ENCODE measurements around the gene PDZD7.
"Not testable (repeated sequence)": the region's sequence is repeated elsewhere in the genome, so short reads cannot be mapped to it uniquely, and the experiment has no call there.

Gene PDZD7

GRCh38 chr10:101038484-101038883 lies 7.6 kb upstream of the PDZD7 start:
- no peak for DNase-seq

GRCh38 chr10:101036726-101037125 lies 5.8 kb upstream of the PDZD7 start:
- DNase-seq = no peak

DNA sequence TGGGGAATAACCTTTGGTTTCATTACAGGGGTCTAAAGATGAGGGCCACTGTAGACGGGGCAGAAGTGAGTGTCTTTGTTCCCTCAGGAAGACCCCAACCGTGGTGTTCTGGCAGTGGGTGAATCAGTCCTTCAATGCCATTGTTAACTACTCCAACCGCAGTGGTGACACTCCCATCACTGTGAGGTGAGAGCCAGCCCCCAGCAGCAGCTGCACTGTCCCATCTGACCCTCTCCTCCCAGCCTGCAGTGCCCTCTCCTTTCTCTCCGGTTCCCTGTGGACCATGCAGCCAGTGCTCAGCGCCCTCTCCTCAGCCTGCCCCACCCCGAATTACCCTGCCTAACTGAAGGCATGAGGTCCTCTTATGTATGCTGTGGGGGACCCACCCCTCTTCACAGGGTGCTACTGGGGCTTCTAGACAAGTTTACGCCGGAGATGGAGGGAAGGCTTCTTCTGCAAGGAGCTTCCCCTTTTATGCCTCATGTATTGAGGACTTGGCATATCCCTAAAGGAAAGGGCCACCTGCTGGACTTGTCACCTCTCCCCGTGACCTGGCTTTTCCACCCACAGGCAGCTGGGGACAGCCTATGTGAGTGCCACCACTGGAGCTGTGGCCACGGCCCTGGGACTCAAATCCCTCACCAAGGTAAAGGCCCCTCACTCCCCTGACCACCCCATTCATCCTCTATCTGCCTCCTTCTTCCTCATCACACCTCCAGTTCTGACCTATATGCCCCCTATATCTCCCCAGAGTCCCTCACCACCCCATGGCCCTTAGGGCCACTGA lies 5.2 kb upstream of the PDZD7 start:
- no peak for DNase-seq

- DNase-seq = no peak
Observed at GRCh38 chr10:101035314-101035713, 4.4 kb upstream of the PDZD7 start.

- not testable (repeated sequence) for DNase-seq
Observed at GRCh38 chr10:101034404-101034803, 3.5 kb upstream of the PDZD7 start.

DNA sequence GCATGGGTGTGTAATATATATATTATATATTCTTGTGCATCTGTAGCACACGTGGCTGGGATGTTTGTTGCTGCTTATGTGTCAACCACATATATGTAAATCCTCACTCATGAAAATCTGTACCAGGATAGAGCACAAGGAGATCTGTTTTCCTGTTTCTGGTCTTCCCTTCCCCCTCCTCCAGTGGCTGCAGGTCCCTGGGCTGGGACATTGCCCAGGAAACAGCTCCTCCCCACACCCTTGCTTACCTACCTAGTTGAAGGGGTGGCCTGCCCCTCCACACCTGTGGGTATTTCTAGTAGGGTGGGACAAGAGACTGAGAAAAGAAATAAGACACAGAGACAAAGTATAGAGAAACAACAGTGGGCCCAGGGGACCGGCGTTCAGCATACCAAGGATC lies 2.3 kb upstream of the PDZD7 start:
- no peak for DNase-seq

DNA sequence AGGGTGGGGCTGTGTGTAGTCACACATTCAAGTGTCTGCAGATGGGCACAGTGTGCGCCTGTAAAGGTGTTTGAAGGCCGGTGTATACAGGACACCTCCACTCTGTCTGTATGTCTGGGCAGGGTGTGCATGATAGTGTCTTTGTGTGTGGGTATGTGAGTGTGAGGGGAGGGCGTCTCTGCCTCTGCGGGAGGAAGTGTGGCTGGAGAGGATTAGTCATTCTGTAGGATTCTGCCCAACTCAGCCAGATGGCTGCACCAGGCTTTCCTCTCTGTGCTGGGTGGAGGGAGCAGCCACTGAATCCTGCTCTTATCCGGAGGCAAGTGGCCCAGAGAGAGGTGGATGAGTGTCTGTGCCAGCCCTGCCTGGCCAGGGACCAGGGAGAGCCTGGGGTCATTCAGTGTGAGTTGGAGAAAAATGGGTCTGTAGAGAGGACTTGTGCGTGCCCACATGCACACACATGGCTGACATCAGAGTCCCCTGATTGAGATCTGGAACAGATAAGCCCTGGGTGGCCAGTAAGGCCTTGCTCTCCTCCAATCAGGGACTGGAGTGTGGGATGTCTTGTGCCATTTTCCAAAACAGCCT lies 1.8 kb upstream of the PDZD7 start:
- peak; percentile 72 for DNase-seq

- DNase-seq = peak; percentile 90
Observed at GRCh38 chr10:101031796-101032636, 1.1 kb upstream of the PDZD7 start.

DNA sequence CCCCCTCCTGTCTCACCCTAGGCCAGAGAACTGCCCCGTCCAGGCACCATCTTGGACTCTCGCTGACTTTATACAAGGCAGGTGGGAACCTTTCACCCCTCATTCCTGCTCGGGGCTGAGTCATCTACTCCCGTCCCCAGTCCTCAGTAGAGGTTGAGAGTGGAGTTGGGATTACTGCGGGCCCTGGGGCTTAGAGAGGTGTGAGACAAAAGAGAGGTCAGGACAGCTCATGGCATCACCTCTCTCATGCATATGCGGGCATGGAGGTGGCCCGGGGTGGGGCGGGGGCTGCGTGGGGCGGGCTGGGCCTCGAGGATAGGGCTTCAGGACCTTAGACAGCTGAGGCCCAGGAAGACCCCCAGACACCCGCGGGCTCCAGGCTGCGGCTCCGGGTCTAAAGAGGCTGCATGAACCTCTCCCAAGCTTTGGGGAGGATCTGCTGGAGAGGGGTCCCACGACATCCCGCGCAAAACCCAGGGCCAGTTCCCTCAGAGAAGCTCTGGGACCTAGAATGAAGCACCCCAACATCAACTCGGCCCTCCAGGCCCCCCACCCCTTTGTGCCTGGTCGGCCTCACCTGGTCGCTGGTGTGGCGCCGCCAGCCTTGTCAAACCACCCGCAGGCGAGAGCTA lies 317 bp downstream of the PDZD7 start:
- DNase-seq = no peak

GRCh38 chr10:101029520-101030295 lies 1.2 kb downstream of the PDZD7 start:
- DNase-seq = no peak

DNA sequence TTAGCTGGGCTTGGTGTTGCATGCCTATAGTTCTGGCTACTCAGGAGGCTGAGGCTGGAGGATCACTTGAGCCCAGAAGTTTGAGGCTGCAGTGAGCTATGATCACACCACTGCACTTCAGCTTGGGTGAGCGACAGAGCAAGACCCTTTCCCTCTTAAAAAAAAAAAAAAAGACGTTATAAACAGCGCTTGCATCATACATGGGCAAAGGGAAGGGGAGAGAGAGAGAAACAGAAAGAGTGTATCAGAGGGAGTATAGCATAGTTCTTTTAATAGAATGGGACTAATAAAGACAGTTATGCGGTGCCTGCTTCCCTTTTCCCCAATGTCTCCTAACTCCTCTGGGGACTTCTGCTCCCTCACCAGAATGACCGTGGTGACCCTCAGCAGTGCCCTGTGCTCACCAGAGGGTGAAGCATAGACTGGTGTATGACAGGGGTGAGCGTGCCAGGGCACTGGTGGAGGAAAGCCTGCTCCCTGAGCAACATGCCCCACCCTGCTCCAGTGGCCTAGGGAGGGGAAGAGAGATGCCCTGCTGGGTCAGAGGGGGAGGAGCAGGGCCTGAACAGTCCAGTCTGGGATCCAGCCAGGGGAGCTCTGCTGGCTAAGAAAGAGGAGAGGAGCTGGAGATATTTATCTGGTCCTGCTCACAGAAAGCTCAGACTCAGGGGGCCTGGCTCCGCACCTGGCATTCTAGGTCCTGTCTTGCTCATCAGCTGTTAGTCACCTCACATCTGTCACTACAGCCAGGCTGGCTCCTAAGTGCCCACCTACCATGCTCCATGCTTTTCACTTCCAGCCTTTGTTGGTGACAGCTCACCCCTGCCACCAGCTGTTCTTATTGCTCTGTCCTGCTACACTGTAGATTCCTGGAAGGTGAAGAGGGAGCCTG lies 2.2 kb downstream of the PDZD7 start:
- DNase-seq = peak; percentile 90

- peak; percentile 59 for DNase-seq
Observed at GRCh38 chr10:101027106-101027720, 3.7 kb downstream of the PDZD7 start.

- DNase-seq = no peak
Observed at GRCh38 chr10:101022967-101023705, 7.8 kb downstream of the PDZD7 start.

GRCh38 chr10:101021692-101022251 lies 9.2 kb downstream of the PDZD7 start:
- no peak for DNase-seq

DNA sequence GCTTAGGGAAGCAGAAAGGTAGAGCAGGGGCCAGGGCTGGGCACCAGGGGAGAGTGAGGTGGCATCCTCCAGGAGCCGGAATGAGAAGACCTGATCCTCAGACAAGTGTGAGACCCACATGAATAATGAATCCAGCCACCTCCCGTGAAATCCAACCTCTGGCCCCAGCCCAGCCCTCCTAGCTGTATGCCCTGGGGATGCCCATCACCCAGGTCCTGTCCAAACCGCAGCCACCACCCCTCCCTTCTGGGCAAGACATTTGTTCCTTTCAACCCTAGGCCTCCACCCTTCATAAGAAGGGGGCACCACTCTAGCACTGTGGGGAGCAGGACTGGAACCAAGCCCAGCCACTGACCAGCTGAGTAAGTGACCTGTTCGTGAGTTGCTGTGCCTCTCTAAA lies 9.7 kb downstream of the PDZD7 start:
- DNase-seq = no peak

- peak; percentile 72 for DNase-seq
Observed at GRCh38 chr10:101020427-101021075, 10.4 kb downstream of the PDZD7 start.

GRCh38 chr10:101019440-101019703 lies 11.6 kb downstream of the PDZD7 start:
- DNase-seq = no peak

DNA sequence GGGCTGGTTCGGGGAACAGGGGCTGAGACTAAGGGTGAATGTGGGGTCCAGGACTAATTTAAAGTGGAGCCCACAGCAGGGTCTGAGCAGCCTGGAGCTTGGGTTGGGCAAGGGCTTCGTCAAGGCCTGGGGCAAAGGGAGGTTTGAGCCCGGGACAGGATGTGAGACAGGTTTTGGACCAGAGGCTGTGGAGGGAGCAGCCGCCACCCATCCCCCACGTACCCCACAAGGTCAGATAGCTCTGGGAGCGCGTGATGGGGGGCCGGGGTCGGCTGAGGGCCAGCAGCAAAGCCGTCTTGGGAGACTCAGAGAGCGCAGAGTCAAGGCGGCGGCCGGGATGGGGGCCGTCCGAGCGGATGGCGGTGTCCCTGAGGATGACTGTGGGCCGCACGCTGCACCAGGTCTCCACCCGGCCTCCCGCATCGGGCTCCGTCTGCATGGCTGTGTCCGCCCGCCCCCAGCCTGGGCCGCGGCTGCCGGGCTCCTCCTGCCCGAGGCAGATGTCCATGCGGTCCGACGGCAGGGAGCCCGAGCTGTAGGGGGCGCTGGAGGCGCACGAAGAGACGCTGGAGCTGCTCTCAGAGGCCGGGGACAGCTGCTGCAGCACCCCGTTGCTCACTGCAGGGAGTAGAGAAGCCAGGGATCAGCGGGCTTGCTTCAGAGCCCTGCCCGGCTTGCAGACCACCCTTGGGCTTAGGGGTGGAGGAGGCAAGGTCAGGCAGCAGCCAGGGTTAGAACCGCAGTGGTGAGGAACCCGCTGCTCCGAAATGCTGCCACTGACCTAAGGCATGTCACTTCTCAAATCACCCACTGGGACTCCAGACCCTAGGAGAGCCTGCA lies 12.1 kb downstream of the PDZD7 start:
- peak; percentile 89 for DNase-seq
